NCI-H2107 (cell line): ENCODE data around the gene CELA3B.
"Not testable (repeated sequence)": the region's sequence is repeated elsewhere in the genome, so short reads cannot be mapped to it uniquely, and the experiment has no call there.

ENCODE experiments used
- DNase-seq: peaks from one replicate; lab custom pipeline; 2025; lab: John Stamatoyannopoulos, UW

The CELA3B gene

GRCh38 chr1:21976703-21977239 lies at the start of gene CELA3B:
CELA3B (plus strand) TSS chr1:21977022; CDS start chr1:21977040, 18 bp downstream.
- not testable (repeated sequence) for DNase-seq

- no peak for DNase-seq
Measured at GRCh38 chr1:21927533-21928237, 49.1 kb upstream of the CELA3B start.

GRCh38 chr1:21930080-21930571 lies 46.7 kb upstream of the CELA3B start:
- no peak for DNase-seq

GRCh38 chr1:21930629-21931170 lies 46.1 kb upstream of the CELA3B start:
- DNase-seq, result no peak

GRCh38 chr1:21931171-21932093 lies 45.4 kb upstream of the CELA3B start:
- DNase-seq, result no peak

- no peak for DNase-seq
Measured at GRCh38 chr1:21932127-21932526, 44.7 kb upstream of the CELA3B start.

GRCh38 chr1:21933397-21934248 lies 43.2 kb upstream of the CELA3B start:
- peak; percentile 60 for DNase-seq

- DNase-seq, result no peak
Measured at GRCh38 chr1:21935393-21935804, 41.4 kb upstream of the CELA3B start.

- no peak for DNase-seq
Measured at GRCh38 chr1:21935891-21936365, 40.9 kb upstream of the CELA3B start.

GRCh38 chr1:21936366-21937031 lies 40.3 kb upstream of the CELA3B start:
- DNase-seq, result no peak

- DNase-seq, result no peak
Measured at GRCh38 chr1:21937034-21937371, 39.8 kb upstream of the CELA3B start, which contains the start of gene HSPG2. HSPG2 (minus strand) TSS chr1:21937310; CDS start chr1:21937217, 93 bp downstream.

- DNase-seq, result peak; percentile 66
Measured at GRCh38 chr1:21937372-21938121, 39.3 kb upstream of the CELA3B start.

GRCh38 chr1:21938732-21939538 lies 37.9 kb upstream of the CELA3B start:
- DNase-seq, result no peak

- DNase-seq, result no peak
Measured at GRCh38 chr1:21939650-21940374, 37.0 kb upstream of the CELA3B start.

- DNase-seq, result no peak
Measured at GRCh38 chr1:21940492-21940891, 36.3 kb upstream of the CELA3B start.

- no peak for DNase-seq
Measured at GRCh38 chr1:21941370-21941769, 35.5 kb upstream of the CELA3B start.

- no peak for DNase-seq
Measured at GRCh38 chr1:21942464-21942863, 34.4 kb upstream of the CELA3B start.

- not testable (repeated sequence) for DNase-seq
Measured at GRCh38 chr1:21942959-21943640, 33.7 kb upstream of the CELA3B start.
